RPMI8226 (cell line): ENCODE data around the gene ZNF697.
"Not testable (repeated sequence)": the region's sequence is repeated elsewhere in the genome, so short reads cannot be mapped to it uniquely, and the experiment has no call there.

Experiments used
- DNase-seq: peaks from one replicate; pipeline ENCODE4 v3.0.0-alpha.2; 2015

Gene ZNF697

GRCh38 chr1:119626011-119626545 is 22.0 kb downstream of the ZNF697 start:
- DNase-seq = no peak

DNA sequence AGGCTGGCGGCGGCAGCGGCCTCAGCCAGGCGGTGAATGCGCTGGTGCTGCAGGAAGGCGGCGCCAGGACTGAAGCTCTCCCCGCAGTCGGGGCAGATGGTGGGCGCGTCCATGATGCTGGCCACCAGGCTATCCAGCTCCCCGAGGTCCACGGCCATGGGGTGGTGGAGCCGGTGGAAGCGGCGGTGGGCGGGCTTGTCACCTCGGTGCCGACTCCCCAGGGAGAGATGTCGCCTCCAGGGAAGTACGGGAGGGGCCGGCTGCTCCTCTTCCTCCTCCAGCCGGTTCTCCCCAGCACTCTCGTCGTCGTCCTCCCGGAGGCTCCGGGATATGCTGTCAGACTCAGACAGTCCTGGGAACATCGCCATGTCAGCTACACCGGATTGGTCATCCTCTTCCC is 24.4 kb downstream of the ZNF697 start:
- no peak for DNase-seq

DNA sequence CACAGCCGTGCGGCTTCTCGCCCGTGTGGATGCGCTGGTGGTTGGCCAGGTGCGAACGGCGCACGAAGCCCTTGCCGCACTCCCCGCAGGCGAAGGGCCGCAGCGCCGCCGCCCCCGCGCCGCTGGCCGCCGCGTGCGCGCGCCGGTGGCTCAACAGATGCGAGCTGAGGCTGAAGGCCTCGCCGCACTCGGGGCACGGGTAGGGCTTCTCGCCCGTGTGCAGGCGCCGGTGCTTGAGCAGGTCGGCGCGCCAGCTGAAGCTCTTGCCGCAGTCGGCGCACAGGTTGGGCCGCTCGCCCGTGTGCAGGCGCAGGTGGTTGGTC is 24.9 kb downstream of the ZNF697 start:
- no peak for DNase-seq

- no peak for DNase-seq
These were observed 25.5 kb downstream of the ZNF697 start for GRCh38 chr1:119622311-119623192.

DNA sequence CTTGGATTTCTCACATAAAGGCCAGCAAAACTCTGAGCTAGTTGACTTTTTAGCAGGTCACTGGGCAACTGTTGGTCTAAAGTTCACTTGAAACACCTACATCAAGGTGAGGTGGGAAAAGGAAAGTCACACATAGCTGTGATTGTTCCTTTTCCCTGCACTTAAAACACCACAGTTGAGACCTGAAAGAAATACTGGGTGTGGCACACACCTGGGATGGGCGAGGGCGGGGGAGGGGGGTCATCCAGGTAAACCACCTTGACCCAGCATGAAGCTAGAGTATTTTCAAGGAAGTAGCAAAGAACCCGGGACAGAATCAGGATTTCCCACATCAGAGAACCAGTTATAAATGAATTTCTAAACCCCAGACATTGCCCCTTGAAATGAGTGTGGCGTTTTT is 26.4 kb downstream of the ZNF697 start:
- DNase-seq = no peak

DNA sequence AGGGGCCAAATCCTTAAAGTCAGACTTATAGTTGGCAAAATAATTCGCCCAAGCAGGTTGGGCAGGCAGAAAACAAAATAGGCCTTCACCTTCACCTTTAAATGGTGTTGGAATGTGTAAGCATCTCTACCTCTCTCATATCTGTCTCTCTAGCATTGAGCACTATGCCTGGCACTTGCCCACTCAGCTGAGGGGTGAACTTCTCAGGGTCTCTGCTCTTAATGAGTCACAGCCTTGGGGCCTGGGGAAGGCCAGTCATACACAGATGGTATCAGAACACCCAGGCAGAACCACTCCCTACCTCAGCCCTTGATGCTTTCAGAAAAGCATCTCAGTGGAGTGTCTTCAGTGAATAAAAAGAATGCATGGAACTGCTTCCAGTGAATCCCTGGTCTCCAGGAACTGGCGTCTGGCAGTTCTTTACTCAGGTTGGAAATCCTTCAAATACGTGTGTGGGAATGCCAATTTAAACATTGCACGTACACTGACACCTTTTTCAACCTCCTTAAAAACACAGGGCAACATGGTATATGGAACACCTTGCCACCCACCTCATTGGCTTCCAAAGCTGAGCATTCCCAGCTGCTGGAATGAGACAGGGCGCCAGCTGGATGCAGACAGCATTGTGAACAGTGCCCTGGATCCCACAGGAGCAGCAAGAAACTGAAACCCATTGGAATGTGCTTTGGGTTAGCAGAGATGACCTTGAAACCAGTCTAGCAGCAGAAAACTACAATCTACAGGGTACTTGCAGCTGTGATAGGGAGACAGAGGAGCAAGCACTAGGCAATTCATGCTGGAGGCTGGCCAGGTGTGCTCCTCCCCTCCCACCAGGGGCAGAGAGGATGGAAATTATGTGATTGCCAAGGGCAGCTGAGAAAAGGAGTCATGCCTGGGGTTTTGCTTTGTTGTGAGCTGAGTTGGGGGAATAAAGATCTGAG is 30.0 kb downstream of the ZNF697 start:
- no peak for DNase-seq

DNA sequence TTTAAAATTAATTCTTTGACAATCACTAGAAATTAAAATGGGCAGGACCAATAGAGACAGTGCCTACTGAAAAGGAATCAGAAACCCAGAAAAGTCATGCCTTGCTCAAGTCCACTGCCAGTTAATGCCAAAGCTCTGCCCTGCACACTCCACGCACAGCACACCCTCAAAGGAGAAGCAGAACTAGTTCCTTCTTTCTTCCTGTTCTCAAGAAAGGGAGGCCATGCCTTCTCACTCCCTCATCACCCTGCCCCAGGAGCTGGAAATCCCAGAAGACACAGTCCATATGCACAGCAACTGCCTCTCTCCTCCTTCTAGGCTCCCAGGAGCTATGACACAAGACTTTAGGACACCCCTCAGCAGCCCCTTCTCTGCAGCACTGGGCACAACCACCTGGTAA is 31.3 kb downstream of the ZNF697 start:
- not testable (repeated sequence) for DNase-seq

DNA sequence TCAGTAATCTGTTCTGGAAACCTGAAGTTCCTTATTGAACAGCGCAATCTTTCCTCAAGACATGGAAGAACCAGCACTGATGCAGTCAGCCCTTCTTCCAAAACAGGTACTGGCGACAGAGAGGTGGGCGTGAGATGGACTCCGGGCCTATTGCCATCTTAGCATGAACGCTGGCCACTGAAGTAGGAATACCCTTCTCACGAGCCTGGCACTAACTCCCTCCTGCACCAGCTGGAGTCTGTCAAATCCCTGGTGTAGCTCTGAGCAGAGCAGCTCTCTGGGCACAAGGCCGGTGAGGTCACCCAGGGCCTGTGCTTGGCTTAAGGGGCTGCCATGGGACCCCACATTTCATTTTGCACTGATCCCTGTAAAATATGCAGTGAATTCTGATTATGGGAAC is 33.0 kb downstream of the ZNF697 start:
- not testable (repeated sequence) for DNase-seq

GRCh38 chr1:119613769-119614720 is 34.0 kb downstream of the ZNF697 start:
- DNase-seq = peak; percentile 84

DNA sequence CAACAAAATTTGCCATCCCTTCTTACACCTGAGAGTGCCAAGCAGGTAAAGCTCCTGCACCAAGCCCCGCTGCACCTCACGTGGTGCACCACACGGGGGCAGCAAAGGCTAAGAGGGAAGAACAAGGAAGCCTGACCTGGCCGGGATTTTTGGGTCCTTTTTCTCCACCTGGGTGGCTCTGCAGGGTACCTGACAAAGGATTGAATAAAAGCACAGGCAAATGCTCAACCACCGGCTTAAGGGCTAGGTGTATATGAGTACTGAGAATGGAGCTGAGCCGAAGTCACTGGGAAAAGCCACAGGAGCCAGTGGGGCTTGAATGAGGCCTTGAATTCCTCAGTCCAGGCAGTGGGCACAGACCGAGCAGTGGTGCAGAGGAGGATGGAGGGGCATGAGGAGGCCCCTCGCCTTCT is 36.4 kb downstream of the ZNF697 start:
- DNase-seq = peak; percentile 87

- not testable (repeated sequence) for DNase-seq
These were observed 39.2 kb downstream of the ZNF697 start for GRCh38 chr1:119608816-119609215.

DNA sequence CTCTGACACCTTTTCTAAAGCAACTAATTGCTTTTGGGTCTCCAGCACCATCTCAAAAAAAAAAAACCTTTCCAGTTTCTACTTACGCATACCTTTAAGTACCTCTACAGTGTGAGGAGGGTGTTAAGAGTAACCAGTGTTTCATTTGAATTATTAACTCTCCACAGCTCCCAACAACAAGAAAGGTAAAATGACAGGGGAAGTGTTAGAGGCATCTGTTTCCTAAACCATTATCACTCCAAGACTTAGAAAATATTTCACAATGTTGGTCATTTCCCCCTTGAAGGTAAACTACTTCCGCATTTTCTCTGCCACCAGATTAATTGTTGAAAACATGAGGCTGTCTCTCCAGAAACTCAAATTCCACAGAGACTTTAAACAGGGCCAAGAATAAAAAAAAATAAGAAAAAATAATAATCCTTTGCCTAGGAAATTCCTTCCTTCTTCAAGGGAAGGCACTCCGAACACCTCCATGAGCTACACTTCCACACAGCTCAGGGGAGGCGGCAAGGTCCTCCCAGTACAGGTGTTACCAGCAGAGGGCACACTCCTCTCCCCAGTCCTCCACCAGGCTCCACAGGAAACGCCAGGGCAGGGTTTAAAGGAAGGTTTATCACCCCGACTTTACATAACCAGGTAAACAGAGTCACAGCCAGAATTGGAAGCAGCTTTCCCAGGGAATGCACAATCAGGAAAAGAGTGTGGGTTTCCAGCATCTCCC is 40.8 kb downstream of the ZNF697 start:
- not testable (repeated sequence) for DNase-seq

- DNase-seq = no peak
These were observed 41.7 kb downstream of the ZNF697 start for GRCh38 chr1:119606394-119606793.

DNA sequence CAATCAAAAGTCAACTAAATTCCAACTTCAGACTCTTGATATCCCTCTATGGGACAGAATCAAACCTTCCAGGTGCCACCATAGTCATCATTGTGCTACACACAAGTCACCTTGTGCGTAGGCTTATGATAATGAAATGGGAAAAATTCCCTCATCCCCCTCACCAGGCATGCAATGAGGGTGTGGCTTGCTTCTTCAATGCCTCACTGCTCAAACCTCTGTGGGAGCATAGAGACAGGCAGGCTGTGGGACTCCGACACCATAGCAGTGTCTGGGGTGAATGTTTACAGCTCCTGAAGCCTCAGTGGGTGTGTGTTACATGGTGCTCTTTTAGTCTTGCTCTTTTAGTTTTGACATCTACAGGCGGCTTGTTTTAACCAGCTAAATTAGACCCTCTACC is 42.4 kb downstream of the ZNF697 start:
- no peak for DNase-seq

DNA sequence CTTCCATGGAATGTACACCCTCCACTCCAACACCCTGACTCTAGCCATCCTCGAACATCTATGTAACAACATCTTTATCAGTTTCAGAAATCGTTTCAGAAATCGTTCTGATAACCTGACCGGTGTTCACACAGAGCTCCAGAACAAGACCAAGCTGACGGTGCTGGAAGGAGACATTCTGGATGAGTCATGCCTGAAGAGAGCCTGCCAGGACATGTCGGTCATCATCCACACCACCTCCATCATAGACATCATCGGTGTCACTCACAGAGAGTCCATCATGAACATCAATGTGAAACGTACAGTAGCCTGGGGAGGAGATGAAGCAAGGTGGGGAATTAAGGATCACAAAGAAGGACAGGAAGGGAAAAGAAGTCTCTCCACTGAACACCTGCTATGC is 43.0 kb downstream of the ZNF697 start:
- DNase-seq = not testable (repeated sequence)

GRCh38 chr1:119603695-119604094 is 44.4 kb downstream of the ZNF697 start:
- DNase-seq = no peak

DNA sequence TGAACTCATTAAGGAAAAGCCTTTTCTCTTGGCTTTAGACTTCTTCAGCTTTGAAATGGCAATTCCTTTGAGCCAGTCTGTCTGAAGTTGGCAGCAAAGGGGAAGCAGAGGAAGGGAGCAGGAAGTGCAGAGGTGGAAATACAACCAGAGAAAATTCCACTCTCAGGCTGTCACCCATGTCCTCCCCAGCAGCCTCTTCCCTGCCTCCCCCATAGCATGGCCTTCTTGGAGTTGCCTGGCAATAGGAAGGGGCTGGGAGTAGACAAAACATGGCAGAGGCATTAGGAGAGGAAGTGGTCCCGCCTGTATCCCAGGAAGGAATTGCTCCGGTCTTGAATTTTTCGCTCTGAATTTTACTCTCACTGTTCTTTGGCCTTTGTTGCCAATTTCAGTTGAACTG is 44.8 kb downstream of the ZNF697 start:
- not testable (repeated sequence) for DNase-seq

DNA sequence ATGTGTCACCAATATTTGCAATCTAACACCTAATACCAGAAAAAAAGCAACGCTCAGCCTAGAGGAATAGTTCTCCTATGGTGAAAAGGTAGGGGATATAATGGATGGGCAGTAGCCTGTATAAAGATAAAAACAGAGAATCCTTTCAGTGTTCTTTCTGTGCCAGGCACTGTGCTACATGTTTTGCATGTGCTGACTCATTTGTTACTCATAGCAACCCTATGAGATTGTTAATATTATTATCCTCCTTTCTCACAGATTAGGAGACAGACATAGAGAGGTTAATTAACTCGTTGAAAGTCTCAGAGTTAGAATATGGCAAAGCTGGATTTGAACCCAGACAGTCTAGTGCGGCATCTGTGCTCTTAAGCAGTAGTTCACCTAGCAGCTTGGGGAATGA is 45.3 kb downstream of the ZNF697 start:
- not testable (repeated sequence) for DNase-seq

GRCh38 chr1:119602169-119602568 is 45.9 kb downstream of the ZNF697 start:
- DNase-seq = no peak

DNA sequence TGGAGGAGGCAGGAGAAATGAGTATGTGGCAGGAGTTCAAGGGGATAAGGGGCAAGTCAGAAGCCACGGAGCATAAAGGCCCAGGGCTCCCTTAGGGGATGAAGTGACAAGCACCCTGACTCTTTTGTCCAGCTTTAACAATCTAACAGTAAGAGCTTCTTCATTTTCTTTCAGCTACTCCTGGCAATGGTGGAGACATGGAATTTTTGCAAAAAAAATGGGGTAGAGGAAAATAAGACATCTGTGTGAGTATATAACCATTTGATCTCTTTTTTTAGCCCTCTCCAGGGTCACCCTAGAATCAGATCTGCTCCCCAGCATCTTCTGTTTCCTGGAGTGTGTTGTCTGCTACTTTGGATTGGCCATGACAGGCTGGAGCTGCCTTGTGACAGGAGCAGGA is 47.1 kb downstream of the ZNF697 start:
- no peak for DNase-seq

DNA sequence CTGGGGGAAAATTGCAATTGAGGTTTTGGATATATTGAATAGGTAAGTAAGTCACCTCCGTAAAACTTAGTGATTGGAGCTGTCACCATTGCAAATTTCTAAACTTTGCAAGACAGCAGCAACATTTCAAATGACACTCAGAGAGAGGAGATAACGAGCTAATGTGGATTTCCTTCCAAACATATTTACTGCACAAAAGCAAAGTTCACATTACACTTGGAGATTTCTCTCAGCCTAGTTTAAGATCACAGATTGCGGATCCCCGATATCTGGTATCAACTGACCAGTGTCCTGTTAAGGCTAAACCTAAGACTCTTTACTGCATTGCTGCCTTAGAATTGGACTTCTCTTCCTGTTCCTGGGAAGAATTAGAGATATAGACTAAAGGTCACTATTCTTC is 47.5 kb downstream of the ZNF697 start:
- DNase-seq = no peak

DNA sequence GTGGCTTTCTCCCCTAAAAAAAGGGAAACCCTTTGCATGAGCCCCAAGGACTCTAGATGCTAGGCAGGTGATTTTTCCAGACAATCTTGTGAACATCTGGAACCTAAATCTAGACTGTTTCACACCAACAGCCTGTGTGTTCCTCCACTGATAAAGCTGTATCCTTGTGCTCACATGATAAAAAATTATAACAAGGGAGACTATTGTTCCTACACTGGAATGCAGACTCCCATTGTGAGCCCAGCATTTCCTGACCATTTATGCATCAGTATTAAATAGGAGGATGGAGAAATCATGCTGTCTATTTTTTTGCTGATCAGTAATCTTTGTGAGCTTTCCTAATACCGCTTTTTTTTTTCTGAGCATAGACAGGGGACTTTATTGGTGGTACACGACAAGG is 52.5 kb downstream of the ZNF697 start:
- DNase-seq = no peak
